ENCODE data around the gene SUGP1. TPM values are rescaled to one million over a fixed set of nuclear protein-coding genes. Genes with fewer than 3 reads are reported as not detected.
"Not testable (repeated sequence)": the region's sequence is repeated elsewhere in the genome, so short reads cannot be mapped to it uniquely, and the experiment has no call there.

The SUGP1 gene
- total and polyA plus RNA-seq, 5 donors from 2014 or later: 22.7 to 72.5 (median 29.2) TPM

DNA sequence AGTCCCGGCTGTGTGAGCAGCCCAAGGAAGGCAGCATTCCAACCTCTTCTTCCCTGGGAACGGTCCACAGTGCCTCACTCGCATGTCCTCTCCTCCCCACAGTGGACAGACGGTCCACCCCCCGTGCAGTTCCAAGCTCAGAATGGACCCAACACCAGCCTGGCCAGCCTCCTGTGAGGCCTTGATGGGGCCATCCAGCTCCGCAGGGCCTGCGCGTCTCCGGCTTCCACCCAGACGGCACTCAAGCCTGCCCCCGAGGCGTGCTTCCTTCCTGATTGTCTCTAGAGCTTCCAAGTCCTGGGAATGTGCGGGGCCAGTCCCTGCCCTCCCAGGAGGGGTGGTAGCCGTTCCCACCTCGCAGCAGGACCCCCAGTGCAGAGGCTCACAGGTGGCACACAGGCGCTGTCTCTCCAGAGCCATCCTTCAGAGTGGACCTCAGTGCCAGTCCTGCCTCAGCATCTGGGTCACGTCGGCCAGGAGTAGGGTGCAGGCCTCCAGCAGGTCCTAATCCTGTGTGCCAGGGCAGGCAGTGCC lies 35.4 kb upstream of the SUGP1 start:
- H3K9me3 ChIP-seq (ENCODE audit: control insufficient read depth in 2 of 2, low read length in 2 of 2): no peaks in the 10 kb centered on the region
- Mint-ChIP-seq H3K36me3 (peaks cover 16% of the 10 kb centered on the region), H3K4me1 (peaks cover 0 to 22% (median 10%) of the 10 kb centered on the region in 4 donors), H3K9me3 (no peaks in the 10 kb centered on the region), H3K27me3 (no peaks in the 10 kb centered on the region), H3K27ac (no peak overlapping the region), H3K4me3 (no peak overlapping the region)
- no peaks in the 10 kb centered on the region for H3K27me3 ChIP-seq (ENCODE audit: control insufficient read depth, insufficient read depth, low read length)
- ATAC-seq (ENCODE audit: low read depth in 2 of 2) (no peak), DNase-seq (no peak)
- peaks cover 4% of the 10 kb centered on the region for H3K4me1 ChIP-seq (ENCODE audit: control insufficient read depth, insufficient read depth, low read length, poor library complexity, severe bottlenecking)
- H3K27ac ChIP-seq (ENCODE audit: insufficient read depth, low read length, poor library complexity, severe bottlenecking): no peak overlapping the region
- H3K4me3 ChIP-seq (ENCODE audit: low read depth, low read length): no peak overlapping the region
- peaks cover 42% of the 10 kb centered on the region for H3K36me3 ChIP-seq (ENCODE audit: control insufficient read depth, insufficient read depth, low read length)

DNA sequence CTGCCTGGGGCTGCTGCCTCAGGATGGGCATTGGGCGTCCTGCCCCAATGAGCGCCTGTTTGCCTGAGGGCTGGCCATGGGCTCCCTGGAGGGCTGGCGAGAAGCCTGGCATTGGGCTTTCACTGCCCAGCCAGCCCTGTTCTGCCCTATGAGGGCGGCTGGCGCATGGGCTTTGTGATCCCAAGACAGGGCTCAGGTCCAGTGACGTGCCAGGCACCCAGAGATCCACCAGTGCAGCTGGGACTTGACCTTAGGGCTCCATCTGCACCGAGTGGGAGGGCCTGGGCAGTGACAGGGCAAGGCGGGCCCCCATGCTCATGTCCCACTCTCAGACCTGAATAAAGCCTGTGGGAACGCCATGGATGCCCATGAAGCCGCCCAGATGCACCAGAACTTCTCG lies 34.6 kb upstream of the SUGP1 start:
- Mint-ChIP-seq H3K27ac (no peak overlapping the region), H3K4me3 (no peak overlapping the region), H3K9me3 (no peaks in the 10 kb centered on the region), H3K27me3 (no peaks in the 10 kb centered on the region), H3K36me3 (peaks cover 16% of the 10 kb centered on the region), H3K4me1 (peaks cover 0 to 18% (median 8%) of the 10 kb centered on the region in 4 donors)
- Histone ChIP-seq H3K36me3 (ENCODE audit: control insufficient read depth, insufficient read depth, low read length) (peaks cover 42% of the 10 kb centered on the region), H3K4me1 (ENCODE audit: control insufficient read depth, insufficient read depth, low read length, poor library complexity, severe bottlenecking) (peaks cover 4% of the 10 kb centered on the region), H3K27ac (ENCODE audit: insufficient read depth, low read length, poor library complexity, severe bottlenecking) (no peak overlapping the region), H3K9me3 (ENCODE audit: control insufficient read depth in 2 of 2, low read length in 2 of 2) (no peaks in the 10 kb centered on the region), H3K27me3 (ENCODE audit: control insufficient read depth, insufficient read depth, low read length) (no peaks in the 10 kb centered on the region), H3K4me3 (ENCODE audit: low read depth, low read length) (no peak overlapping the region)
- ATAC-seq (ENCODE audit: low read depth in 2 of 2) (no peak), DNase-seq (no peak)

DNA sequence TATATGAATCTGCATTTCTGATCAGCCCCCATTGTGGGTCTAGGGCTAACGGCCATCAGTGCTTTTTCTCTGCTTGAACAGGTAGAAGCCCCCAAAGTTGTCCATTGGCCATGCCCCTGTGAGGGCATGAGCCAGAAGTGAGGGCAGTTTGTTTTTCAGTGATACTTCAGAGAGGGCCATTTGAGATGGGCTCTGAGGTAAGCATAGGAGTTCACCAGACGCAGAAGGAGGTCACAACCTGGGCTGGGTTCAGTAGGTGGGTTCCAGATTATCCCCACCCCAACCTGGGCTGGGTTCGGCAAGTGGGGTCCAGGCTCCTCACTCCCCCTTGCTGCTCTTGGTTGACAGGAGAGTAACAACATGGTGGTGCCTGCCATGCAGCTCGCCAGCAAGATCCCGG lies 33.7 kb upstream of the SUGP1 start:
- Histone ChIP-seq H3K36me3 (ENCODE audit: control insufficient read depth, insufficient read depth, low read length) (peaks cover 50% of the 10 kb centered on the region), H3K4me3 (ENCODE audit: low read depth, low read length) (no peak overlapping the region), H3K9me3 (ENCODE audit: control insufficient read depth in 2 of 2, low read length in 2 of 2) (no peaks in the 10 kb centered on the region), H3K4me1 (ENCODE audit: control insufficient read depth, insufficient read depth, low read length, poor library complexity, severe bottlenecking) (peaks cover 4% of the 10 kb centered on the region), H3K27me3 (ENCODE audit: control insufficient read depth, insufficient read depth, low read length) (no peaks in the 10 kb centered on the region), H3K27ac (ENCODE audit: insufficient read depth, low read length, poor library complexity, severe bottlenecking) (no peak overlapping the region)
- DNase-seq: no peak
- no peak for ATAC-seq (ENCODE audit: low read depth in 2 of 2)
- peaks cover 0 to 17% (median 8%) of the 10 kb centered on the region in 4 donors for H3K4me1 Mint-ChIP-seq
- no peaks in the 10 kb centered on the region for H3K27me3 Mint-ChIP-seq
- no peak overlapping the region for H3K27ac Mint-ChIP-seq
- no peaks in the 10 kb centered on the region for H3K9me3 Mint-ChIP-seq
- peaks cover 18% of the 10 kb centered on the region for H3K36me3 Mint-ChIP-seq
- H3K4me3 Mint-ChIP-seq: no peak overlapping the region

DNA sequence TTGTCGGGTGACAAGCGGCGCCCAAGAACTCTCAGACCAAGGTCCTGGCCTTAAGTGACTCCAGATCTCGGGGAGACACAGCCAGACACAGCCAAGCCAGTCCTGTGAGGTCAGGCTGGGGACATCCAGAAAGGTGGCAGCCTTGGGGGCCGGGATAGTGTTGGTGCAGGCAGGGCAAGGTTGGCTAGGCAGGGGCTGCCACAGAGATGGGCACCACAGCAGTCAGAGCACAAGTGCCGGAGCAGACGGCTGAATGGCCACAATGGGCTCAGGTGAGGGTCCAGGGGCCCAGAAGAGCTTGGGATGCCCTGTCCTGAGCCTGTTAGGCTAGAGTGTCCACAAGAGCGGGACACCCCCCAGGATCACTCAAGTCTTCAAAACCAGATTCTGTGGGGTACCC lies 32.5 kb upstream of the SUGP1 start:
- no peak overlapping the region for H3K27ac ChIP-seq (ENCODE audit: insufficient read depth, low read length, poor library complexity, severe bottlenecking)
- Mint-ChIP-seq H3K27ac (no peak overlapping the region), H3K9me3 (no peaks in the 10 kb centered on the region), H3K36me3 (peaks cover 21% of the 10 kb centered on the region), H3K27me3 (no peaks in the 10 kb centered on the region), H3K4me3 (no peak overlapping the region), H3K4me1 (peaks cover 0 to 7% (median 3%) of the 10 kb centered on the region in 4 donors)
- DNase-seq (no peak), ATAC-seq (ENCODE audit: low read depth in 2 of 2) (no peak)
- H3K27me3 ChIP-seq (ENCODE audit: control insufficient read depth, insufficient read depth, low read length): no peaks in the 10 kb centered on the region
- H3K36me3 ChIP-seq (ENCODE audit: control insufficient read depth, insufficient read depth, low read length): peaks cover 56% of the 10 kb centered on the region
- H3K4me3 ChIP-seq (ENCODE audit: low read depth, low read length): no peak overlapping the region
- no peaks in the 10 kb centered on the region for H3K9me3 ChIP-seq (ENCODE audit: control insufficient read depth in 2 of 2, low read length in 2 of 2)
- no peaks in the 10 kb centered on the region for H3K4me1 ChIP-seq (ENCODE audit: control insufficient read depth, insufficient read depth, low read length, poor library complexity, severe bottlenecking)

DNA sequence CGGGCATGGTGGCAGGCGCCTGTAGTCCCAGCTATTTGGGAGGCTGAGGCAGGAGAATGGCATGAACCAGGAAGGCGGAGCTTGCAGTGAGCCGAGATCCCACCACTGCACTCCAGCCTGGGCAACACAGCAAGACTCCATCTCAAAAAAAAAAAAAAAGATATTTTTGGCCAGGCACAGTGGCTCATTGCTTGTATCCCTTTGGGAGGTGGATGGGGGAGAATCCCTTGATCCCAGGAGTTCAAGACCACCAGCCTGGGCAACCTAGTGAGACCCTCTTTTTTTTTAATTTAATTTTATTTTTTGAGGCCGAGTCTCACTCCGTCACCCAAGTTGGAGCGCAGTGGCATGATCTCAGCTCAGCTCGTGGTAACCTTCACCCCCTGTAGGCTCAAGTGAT lies 30.4 kb upstream of the SUGP1 start:
- not testable (repeated sequence) for H3K9me3 ChIP-seq (ENCODE audit: control insufficient read depth in 2 of 2, low read length in 2 of 2); H3K4me3 Mint-ChIP-seq; H3K4me1 ChIP-seq (ENCODE audit: control insufficient read depth, insufficient read depth, low read length, poor library complexity, severe bottlenecking); H3K27me3 Mint-ChIP-seq; H3K4me1 Mint-ChIP-seq; H3K27ac Mint-ChIP-seq; H3K9me3 Mint-ChIP-seq; ATAC-seq (ENCODE audit: low read depth in 2 of 2); H3K27me3 ChIP-seq (ENCODE audit: control insufficient read depth, insufficient read depth, low read length); H3K4me3 ChIP-seq (ENCODE audit: low read depth, low read length); DNase-seq; H3K27ac ChIP-seq (ENCODE audit: insufficient read depth, low read length, poor library complexity, severe bottlenecking)
- H3K36me3 Mint-ChIP-seq: peaks cover 24% of the 10 kb centered on the region
- H3K36me3 ChIP-seq (ENCODE audit: control insufficient read depth, insufficient read depth, low read length): peaks cover 71% of the 10 kb centered on the region

DNA sequence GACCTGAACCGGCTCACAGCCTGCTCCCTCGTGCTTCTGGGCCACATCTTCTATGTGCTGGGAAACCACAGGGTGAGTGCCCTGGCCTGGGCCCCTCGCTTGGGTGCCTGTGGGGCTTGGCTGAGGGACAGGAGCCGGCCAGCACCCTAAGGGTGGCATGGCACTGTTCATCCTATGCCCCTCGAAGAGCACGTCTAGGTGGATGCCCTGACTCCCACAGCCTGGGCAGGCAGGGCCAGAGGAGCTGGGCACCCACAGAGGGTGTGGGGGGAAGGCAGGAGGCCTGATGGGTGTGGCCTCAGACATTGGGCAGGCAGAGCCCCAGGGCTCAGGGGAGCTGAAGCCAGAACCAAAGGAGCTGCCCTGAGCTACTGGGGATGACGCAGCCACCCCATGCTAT lies 29.1 kb upstream of the SUGP1 start:
- H3K36me3 Mint-ChIP-seq: peaks cover 30% of the 10 kb centered on the region
- H3K4me1 Mint-ChIP-seq: no peaks in the 10 kb centered on the region
- no peaks in the 10 kb centered on the region for H3K9me3 ChIP-seq (ENCODE audit: control insufficient read depth in 2 of 2, low read length in 2 of 2)
- no peaks in the 10 kb centered on the region for H3K27me3 ChIP-seq (ENCODE audit: control insufficient read depth, insufficient read depth, low read length)
- H3K27me3 Mint-ChIP-seq: no peaks in the 10 kb centered on the region
- H3K4me3 Mint-ChIP-seq: no peak overlapping the region
- H3K9me3 Mint-ChIP-seq: no peaks in the 10 kb centered on the region
- no peaks in the 10 kb centered on the region for H3K4me1 ChIP-seq (ENCODE audit: control insufficient read depth, insufficient read depth, low read length, poor library complexity, severe bottlenecking)
- no peak overlapping the region for H3K27ac ChIP-seq (ENCODE audit: insufficient read depth, low read length, poor library complexity, severe bottlenecking)
- H3K27ac Mint-ChIP-seq: no peak overlapping the region
- H3K36me3 ChIP-seq (ENCODE audit: control insufficient read depth, insufficient read depth, low read length): peaks cover 72% of the 10 kb centered on the region
- DNase-seq (no peak), ATAC-seq (ENCODE audit: low read depth in 2 of 2) (no peak)
- no peak overlapping the region for H3K4me3 ChIP-seq (ENCODE audit: low read depth, low read length)

DNA sequence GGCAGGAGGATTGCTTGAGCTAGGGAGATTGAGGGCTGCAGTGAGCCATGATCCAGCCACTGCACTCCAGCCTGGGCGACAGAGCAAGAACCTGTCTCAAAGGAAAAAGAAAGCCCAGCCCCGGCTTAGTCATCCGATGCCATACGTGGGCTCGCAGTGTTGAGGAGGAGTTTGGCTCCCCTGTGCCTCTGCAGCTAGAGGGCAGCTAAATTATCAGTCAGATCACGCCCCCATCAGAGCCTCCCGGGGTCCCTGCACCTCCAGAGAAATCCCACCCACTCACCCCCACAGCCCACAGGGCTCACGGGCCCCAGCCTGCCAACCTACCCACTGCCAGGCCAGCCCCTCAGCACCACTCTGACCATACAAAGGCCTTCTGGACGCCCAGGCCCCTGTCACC lies 28.0 kb upstream of the SUGP1 start:
- Mint-ChIP-seq H3K9me3 (no peaks in the 10 kb centered on the region), H3K36me3 (peaks cover 30% of the 10 kb centered on the region), H3K4me1 (no peaks in the 10 kb centered on the region), H3K27me3 (no peaks in the 10 kb centered on the region), H3K27ac (no peak overlapping the region), H3K4me3 (no peak overlapping the region)
- DNase-seq (no peak), ATAC-seq (ENCODE audit: low read depth in 2 of 2) (no peak)
- Histone ChIP-seq H3K4me1 (ENCODE audit: control insufficient read depth, insufficient read depth, low read length, poor library complexity, severe bottlenecking) (no peaks in the 10 kb centered on the region), H3K4me3 (ENCODE audit: low read depth, low read length) (no peak overlapping the region), H3K36me3 (ENCODE audit: control insufficient read depth, insufficient read depth, low read length) (peaks cover 72% of the 10 kb centered on the region), H3K9me3 (ENCODE audit: control insufficient read depth in 2 of 2, low read length in 2 of 2) (no peaks in the 10 kb centered on the region), H3K27ac (ENCODE audit: insufficient read depth, low read length, poor library complexity, severe bottlenecking) (no peak overlapping the region), H3K27me3 (ENCODE audit: control insufficient read depth, insufficient read depth, low read length) (no peaks in the 10 kb centered on the region)

DNA sequence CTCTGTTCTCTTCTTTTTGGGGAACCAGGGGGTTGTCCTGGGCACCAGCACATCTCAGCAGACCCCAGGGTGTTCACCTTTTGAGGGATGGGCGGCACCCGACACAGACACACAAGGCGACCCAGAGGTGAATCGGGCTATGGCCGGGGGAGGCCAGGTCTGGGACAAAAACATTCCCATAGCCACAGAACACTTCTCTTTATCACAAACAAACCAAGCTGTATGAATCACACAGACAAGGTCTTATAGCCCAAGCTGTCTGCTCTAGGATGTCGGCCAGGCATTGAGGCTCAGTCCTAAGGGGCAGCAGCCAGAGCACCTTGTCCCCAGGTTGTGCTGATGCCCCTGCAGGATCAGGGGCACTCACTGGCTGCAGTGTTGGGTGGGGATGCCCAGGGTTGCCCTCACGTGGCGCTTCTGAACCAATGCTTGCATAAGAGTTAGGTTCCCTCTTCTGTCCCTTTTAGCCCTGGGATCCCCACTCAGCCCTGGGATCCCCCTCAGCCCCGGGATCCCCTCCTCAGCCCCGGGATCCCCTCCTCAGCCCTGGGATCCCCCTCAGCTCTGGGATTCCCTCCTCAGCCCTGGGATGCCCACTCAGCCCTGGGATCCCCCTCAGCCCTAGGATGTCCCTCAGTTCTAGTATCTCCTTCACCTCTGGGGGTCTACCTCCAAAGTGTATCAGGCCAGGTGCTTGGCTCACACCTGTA lies 27.2 kb upstream of the SUGP1 start:
- no peaks in the 10 kb centered on the region for H3K27me3 ChIP-seq (ENCODE audit: control insufficient read depth, insufficient read depth, low read length)
- DNase-seq: no peak
- H3K27ac Mint-ChIP-seq: no peak overlapping the region
- no peaks in the 10 kb centered on the region for H3K9me3 ChIP-seq (ENCODE audit: control insufficient read depth in 2 of 2, low read length in 2 of 2)
- H3K4me3 Mint-ChIP-seq: no peak overlapping the region
- H3K36me3 ChIP-seq (ENCODE audit: control insufficient read depth, insufficient read depth, low read length): peaks cover 73% of the 10 kb centered on the region
- H3K4me1 ChIP-seq (ENCODE audit: control insufficient read depth, insufficient read depth, low read length, poor library complexity, severe bottlenecking): no peaks in the 10 kb centered on the region
- no peak overlapping the region for H3K4me3 ChIP-seq (ENCODE audit: low read depth, low read length)
- H3K4me1 Mint-ChIP-seq: no peaks in the 10 kb centered on the region
- no peaks in the 10 kb centered on the region for H3K27me3 Mint-ChIP-seq
- H3K27ac ChIP-seq (ENCODE audit: insufficient read depth, low read length, poor library complexity, severe bottlenecking): no peak overlapping the region
- no peaks in the 10 kb centered on the region for H3K9me3 Mint-ChIP-seq
- H3K36me3 Mint-ChIP-seq: peaks cover 31% of the 10 kb centered on the region
- no peak for ATAC-seq (ENCODE audit: low read depth in 2 of 2)
